PC-3 (cell line): ENCODE results near the gene RAB3B.
"Not testable (repeated sequence)": the region's sequence is repeated elsewhere in the genome, so short reads cannot be mapped to it uniquely, and the experiment has no call there.

Experiments
- CTCF ChIP-seq: fragments of 300-600 bp; sonication (generic); conservative IDR thresholded peaks from 2 replicates; pipeline ENCODE4 v1.5.1; 2017; ENCODE audit warnings: antibody characterized with exemption, low read depth, mild to moderate bottlenecking, low read length
- EZH2phosphoT487 ChIP-seq: fragments of 300-600 bp; sonication (generic); IDR thresholded peaks from 2 replicates; pipeline ENCODE4 v1.6.1; 2018; ENCODE audit warnings: mild to moderate bottlenecking, antibody characterized with exemption, low read length, borderline replicate concordance

GRCh38 chr1:52005548-52005947 is 15.0 kb upstream of the RAB3B start:
- TF ChIP-seq CTCF, EZH2phosphoT487: not testable (repeated sequence)
